ENCODE data around the gene OXA1L.
"Not testable (repeated sequence)": the region's sequence is repeated elsewhere in the genome, so short reads cannot be mapped to it uniquely, and the experiment has no call there.

The OXA1L gene

DNA sequence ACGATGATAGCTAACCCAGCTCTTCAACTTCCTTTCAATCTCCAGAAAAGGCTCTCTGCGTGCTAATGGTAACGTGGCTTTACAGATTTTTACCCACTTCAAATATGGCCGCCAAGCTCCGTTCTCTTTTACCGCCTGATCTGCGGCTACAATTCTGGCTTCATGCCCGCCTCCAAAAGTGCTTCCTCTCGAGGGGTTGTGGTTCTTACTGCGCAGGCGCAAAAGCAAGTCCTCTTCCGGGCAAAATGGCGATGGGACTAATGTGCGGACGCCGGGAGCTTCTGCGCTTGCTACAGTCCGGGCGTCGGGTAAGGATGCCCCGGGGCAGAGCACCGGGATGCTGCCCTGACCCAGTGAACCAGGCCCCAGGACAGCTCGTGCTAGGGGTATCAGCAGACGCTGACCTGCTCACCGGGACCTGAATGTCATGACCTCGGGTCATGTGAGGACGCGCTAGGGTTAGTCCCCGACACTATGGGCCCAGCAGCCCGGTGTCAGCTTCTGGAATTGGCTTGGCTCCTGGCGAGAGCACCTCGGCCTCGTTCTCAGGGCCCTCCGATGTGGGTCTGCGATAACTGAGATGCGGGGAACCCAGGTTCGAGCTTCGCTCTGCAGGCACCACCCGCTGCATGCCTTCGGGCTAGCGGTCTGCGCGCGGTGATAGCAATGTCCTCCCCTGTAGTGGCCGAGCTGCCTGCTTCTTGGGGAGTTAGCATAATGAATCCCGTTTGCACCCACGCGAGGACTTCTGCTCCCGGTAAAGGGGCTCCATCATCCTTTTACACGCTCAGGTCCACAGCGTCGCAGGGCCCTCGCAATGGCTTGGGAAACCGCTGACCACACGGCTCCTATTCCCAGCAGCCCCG is at the start of gene OXA1L:
TSS of gene OXA1L (plus strand) at position 232 of the 866 bp plus-strand sequence. CDS start at position 246, 14 bp downstream.
- DNase-seq, result peak; percentile 92

GRCh38 chr14:22718091-22718490 is 48.4 kb upstream of the OXA1L start:
- DNase-seq, result no peak

DNA sequence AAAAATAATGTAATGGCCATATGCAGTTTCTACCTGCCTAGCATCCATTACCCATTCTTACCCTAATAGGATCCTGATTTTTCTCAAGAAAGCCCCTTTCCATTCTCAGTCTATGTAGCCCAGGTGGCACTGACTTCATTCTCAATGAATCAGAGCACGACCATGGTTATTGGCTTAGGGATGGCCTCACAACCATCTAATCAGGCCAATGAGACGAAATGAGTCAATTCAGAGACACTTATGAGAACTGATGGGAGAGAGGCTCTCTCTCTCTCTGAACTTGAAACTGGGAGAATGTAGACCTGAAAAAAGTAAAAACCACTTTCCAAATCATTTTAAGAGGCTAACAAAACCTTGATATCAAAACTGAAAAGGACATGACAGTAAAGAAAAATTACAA is 45.3 kb upstream of the OXA1L start:
- DNase-seq, result no peak

DNA sequence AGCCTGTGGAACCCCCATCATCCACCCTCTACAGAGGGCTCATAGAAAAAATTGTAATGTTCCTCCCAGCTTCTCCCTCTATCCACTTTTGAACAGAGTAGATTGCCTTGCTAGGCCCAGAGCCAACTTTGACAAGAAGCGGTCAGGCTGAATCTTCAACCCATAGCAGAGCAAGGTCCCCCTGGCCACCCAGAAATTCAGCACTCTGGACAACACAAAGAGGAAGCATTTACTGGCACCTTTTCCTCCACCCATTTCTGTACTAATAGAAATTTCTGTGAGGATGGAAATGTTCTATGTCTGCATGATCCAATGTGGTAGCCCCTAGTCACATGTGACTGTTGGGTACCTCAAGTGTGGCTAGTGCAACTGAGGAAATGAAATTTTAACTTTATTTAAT is 42.7 kb upstream of the OXA1L start:
- no peak for DNase-seq

- not testable (repeated sequence) for DNase-seq
Measured at GRCh38 chr14:22724847-22725246, 41.6 kb upstream of the OXA1L start.

GRCh38 chr14:22725374-22725773 is 41.1 kb upstream of the OXA1L start:
- DNase-seq, result not testable (repeated sequence)

- no peak for DNase-seq
Measured at GRCh38 chr14:22726012-22726411, 40.5 kb upstream of the OXA1L start.

- not testable (repeated sequence) for DNase-seq
Measured at GRCh38 chr14:22732062-22732461, 34.4 kb upstream of the OXA1L start.

GRCh38 chr14:22733829-22734228 is 32.7 kb upstream of the OXA1L start:
- DNase-seq, result no peak

DNA sequence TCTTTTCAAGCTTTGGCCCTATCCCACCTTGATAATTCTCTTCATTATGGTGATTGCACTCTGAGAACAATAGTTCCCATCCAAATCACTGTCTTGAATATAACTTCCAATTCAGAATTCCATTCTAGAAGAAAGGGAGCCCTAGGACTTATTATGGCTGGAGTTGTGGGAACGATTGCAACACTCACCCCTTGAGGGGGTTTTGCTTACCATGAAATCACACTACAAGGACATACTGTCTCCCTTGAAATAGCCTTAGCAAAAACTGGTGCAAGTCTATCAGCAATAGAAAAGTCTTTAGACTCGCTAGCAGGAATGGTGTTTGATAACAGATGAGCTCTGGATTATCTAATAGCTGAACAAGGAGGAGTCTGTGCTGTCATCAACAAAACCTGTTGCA is 31.4 kb upstream of the OXA1L start:
- DNase-seq, result no peak

GRCh38 chr14:22736384-22736783 is 30.1 kb upstream of the OXA1L start:
- not testable (repeated sequence) for DNase-seq

GRCh38 chr14:22737052-22737451 is 29.4 kb upstream of the OXA1L start:
- no peak for DNase-seq

- DNase-seq, result no peak
Measured at GRCh38 chr14:22739423-22739822, 27.1 kb upstream of the OXA1L start.

DNA sequence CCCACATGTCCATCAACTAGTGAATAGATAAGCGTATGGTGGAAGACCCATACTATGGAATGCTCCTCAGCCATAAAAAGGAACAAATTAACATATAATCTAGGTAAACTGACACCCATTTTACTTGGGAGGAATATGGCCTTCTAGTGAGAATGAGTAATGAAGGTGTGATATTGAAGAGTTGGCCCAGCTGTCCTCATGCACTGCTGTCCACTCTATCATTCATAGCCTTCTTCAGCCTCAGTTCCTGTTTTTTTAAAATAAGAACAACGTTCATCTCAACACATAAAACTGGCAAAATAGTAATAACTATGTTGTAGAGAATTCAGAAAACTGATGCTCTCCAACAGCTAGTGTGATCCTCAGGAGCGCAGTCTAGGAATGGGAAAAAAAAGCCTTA is 26.5 kb upstream of the OXA1L start:
- DNase-seq, result no peak

GRCh38 chr14:22747769-22748168 is 18.7 kb upstream of the OXA1L start:
- no peak for DNase-seq

DNA sequence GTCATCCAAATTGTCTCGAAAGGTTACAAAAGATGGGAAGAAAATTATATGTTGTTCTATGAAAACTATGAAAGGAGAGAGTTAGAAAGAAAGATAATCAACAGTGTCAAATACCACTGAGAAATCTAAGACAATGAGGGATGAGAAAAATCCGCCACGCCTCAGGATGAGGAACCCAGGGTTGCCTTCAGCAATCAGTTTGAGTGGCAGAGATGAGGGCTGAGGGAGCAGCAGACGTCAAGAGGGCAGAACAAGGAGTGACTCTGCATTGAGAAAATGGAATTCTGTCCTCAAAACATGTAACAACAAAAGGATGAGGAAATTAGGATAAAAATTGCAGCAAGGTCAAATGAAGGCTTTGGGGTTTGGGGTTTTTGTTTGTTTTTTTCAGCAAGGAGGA is 18.3 kb upstream of the OXA1L start:
- no peak for DNase-seq

- DNase-seq, result no peak
Measured at GRCh38 chr14:22748631-22749068, 17.8 kb upstream of the OXA1L start.

- no peak for DNase-seq
Measured at GRCh38 chr14:22752422-22752821, 14.1 kb upstream of the OXA1L start.

- no peak for DNase-seq
Measured at GRCh38 chr14:22753586-22753985, 12.9 kb upstream of the OXA1L start.

GRCh38 chr14:22757972-22758650 is 8.4 kb upstream of the OXA1L start:
- DNase-seq, result not testable (repeated sequence)

- no peak for DNase-seq
Measured at GRCh38 chr14:22761734-22762133, 4.8 kb upstream of the OXA1L start.

DNA sequence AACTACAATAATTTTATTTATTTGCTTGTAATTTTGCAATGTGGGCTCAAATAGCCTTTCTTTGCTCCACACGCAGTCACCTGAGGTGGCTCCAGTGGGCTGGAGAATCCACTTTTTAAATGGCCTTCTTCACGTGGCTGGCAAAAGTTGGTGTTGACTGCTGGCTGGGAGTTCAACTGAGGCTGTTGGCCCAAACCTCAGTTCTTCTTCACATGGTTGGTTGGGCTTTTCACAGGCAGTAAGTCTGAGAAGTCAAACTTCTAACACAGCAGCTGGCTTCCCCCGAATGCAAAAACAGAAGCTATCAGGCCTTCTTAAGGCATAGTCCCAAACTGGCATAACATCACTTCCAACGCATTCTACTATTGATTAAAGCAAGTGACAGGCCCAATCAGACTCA is 2.1 kb upstream of the OXA1L start:
- DNase-seq, result no peak

DNA sequence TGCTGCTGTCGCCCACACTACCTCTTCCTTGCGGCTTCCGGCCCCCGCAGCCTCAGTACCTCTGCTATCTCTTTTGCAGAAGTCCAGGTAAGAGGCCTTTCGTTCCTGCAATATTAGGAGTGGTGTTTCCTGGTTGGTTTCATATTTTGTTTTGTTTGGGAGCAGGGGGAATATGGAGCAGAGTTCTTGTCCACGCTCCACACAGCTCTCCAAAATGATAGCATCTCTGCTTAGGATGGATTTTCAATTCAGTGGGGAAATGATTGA is 768 bp downstream of the OXA1L start:
- no peak for DNase-seq

DNA sequence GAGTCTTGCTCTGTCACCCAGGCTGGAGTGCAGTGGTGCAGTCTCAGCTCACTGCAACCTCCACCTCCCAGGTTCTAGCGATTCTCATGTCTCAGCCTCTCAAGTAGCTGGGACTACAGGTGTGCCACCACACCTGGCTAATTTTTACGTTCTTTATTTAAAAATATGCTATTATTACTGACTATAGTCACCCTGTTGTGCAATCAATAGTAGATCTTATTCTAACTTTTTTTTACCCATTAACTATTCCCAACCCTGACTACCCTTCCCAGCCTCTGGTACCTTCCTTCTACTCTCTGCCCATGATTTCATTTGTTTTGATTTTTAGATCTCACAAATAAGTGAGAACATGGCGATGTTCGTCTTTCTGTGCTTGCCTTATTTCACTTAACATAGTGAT is 2.5 kb downstream of the OXA1L start:
- no peak for DNase-seq

DNA sequence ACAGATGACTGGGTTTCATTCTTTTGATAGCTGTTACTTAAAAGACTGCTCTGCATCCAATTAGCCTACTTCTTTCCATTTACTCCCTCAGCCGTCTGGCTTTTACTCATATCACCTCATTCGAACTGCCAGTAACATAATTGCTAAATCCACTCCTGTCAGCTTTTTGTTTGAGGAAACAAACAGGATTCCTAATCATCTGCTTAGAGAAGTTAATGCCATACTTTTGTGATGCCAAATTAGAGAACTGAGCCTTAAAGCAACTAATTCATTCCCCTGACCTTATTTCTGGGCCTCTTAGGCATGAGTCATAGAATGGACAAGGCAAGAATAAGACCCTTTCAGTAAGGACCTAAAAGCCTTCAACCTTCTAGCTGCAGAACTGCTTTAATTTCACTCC is 2.9 kb downstream of the OXA1L start:
- DNase-seq, result no peak

All from activated CD8-positive, alpha-beta memory T cell treated with anti-CD3 and anti-CD28 coated beads, Interleukin-2, amount 50 U/mL, for 4 hours (primary cell).